Activated CD8-positive, alpha-beta T cell treated with anti-CD3 and anti-CD28 coated beads for 36 hours (primary cell): Measurements from ENCODE around the gene CRHR2. TPM values are rescaled to one million over a fixed set of nuclear protein-coding genes. Genes with fewer than 3 reads are reported as not detected.

Experiments
- ATAC-seq: fragments of 200-7000 bp; cut with Tn5 transposase; one replicate; pipeline ENCODE4 v1.10.0; 2021; ENCODE audit warnings: mild to moderate bottlenecking, moderate library complexity
- CTCF ChIA-PET: fragments of 350-600 bp; sonication (Branson Sonifier 250); formaldehyde crosslinking; loops from one replicate; lab custom pipeline; 2021; ENCODE audit warnings: antibody characterized with exemption; lab: Charles Lee
- POLR2A ChIA-PET: fragments of 350-600 bp; sonication (Branson Sonifier 250); formaldehyde crosslinking; loops from one replicate; lab custom pipeline; 2021; ENCODE audit warnings: antibody characterized with exemption; lab: Charles Lee
- DNase-seq: peaks from one replicate; pipeline ENCODE4 v3.0.0-alpha.2; 2020
- H3K27ac Mint-ChIP-seq: one replicate; pipeline ENCODE4 v1.8.0; 2021; ENCODE audit warnings: mild to moderate bottlenecking, mixed read lengths
- H3K27me3 Mint-ChIP-seq: one replicate; pipeline ENCODE4 v1.8.0; 2021; ENCODE audit warnings: mixed read lengths
- H3K36me3 Mint-ChIP-seq: one replicate; pipeline ENCODE4 v1.8.0; 2021; ENCODE audit warnings: low read depth, mixed read lengths
- H3K4me1 Mint-ChIP-seq: one replicate; pipeline ENCODE4 v1.8.0; 2021; ENCODE audit warnings: low read depth, mixed read lengths
- H3K4me3 Mint-ChIP-seq: one replicate; pipeline ENCODE4 v1.8.0; 2021; ENCODE audit warnings: mild to moderate bottlenecking, moderate library complexity, mixed read lengths
- H3K9me3 Mint-ChIP-seq: one replicate; pipeline ENCODE4 v1.8.0; 2021; ENCODE audit warnings: mixed read lengths
- intact Hi-C: fragments of 100-400 bp; cut with micrococcal nuclease; formaldehyde crosslinking; loops from one replicate; pipeline ENCODE4 v1.10.0; 2022
- total RNA-seq, 2 experiments: library from RNA; stranded (reverse); gene quantifications; one replicate each; pipeline ENCODE4 v1.2.3, GENCODE V29; 2021
- TF ChIP-seq, protein P1 (sequence below): fragments of 200-600 bp; IDR thresholded peaks from one replicate; pipeline ENCODE4 v1.8.0; 2022; ENCODE audit warnings: antibody characterized with exemption, mild to moderate bottlenecking

CRHR2 gene
- total RNA-seq, 2 experiments from 2014 or later = not detected

DNA sequence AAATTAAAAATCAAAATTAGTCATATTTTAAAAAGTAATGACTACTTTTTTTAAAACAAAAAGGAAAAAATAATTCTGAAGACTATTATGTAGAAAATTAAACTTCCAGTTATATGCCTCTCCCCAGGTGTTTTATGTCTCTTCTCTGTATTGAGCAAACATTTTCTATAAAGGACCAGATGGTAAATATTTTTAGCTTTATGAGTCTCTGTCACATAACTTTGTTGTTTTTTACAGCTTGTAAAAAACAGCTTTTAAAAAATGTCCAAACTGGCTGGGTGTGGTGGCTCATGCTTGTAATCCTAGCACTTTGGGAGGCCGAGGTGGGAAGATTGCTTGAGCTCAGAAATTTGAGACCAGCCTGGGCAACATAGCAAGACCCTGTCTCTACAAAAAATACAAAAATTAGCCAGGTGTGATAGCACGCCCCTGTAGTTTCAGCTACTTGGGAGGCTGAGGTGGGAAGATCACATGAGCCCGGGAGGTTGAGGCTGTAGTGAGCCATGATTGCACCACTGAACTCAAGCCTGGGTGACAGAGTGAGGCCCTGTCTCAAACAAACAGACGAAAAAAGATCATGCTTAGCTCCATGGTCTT, 64.1 kb downstream of the CRHR2 start:
- DNase-seq (no peak), ATAC-seq (no peak)
- ChIA-PET POLR2A (interaction anchor here (1.3 to 2.0 kb wide), 2 partner anchors 12 to 15 kb away, joined by 6 to 7 read pairs; no protein-coding TSS in a partner anchor), CTCF (interaction anchor here (1.1 to 2.6 kb wide), 5 partner anchors 17 to 122 kb away, joined by 3 to 13 read pairs (median 3); no protein-coding TSS in a partner anchor)
- intact Hi-C loops = no loop called here
- Mint-ChIP-seq H3K4me3 (no peak overlapping the region), H3K9me3 (no peaks in the 10 kb centered on the region), H3K27ac (peak overlapping the region; percentile 20), H3K36me3 (peaks cover 69% of the 10 kb centered on the region), H3K4me1 (peaks cover 14% of the 10 kb centered on the region), H3K27me3 (no peaks in the 10 kb centered on the region)
- TF ChIP-seq, protein P1, sequence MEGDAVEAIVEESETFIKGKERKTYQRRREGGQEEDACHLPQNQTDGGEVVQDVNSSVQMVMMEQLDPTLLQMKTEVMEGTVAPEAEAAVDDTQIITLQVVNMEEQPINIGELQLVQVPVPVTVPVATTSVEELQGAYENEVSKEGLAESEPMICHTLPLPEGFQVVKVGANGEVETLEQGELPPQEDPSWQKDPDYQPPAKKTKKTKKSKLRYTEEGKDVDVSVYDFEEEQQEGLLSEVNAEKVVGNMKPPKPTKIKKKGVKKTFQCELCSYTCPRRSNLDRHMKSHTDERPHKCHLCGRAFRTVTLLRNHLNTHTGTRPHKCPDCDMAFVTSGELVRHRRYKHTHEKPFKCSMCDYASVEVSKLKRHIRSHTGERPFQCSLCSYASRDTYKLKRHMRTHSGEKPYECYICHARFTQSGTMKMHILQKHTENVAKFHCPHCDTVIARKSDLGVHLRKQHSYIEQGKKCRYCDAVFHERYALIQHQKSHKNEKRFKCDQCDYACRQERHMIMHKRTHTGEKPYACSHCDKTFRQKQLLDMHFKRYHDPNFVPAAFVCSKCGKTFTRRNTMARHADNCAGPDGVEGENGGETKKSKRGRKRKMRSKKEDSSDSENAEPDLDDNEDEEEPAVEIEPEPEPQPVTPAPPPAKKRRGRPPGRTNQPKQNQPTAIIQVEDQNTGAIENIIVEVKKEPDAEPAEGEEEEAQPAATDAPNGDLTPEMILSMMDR = no peak

DNA sequence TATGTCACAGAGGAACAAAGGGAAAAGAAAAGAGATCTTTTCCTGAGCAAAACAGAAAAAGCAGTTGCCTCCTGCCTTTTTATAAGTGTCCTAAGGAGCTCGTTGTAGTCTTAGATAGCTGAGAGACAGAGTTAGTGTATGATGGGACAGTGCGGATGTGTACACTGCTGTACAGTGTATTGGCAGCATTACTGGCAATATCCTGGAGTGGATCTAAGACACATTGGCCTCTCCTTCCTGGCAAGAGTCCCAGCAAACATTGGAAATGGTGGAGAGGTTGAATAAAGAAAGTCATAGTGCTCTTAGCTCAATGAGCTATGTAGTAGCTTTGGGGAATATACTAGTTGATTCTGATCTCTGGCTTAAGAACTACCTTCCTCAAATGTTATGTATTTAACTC, 64.9 kb downstream of the CRHR2 start:
- intact Hi-C loops = no loop called here

DNA sequence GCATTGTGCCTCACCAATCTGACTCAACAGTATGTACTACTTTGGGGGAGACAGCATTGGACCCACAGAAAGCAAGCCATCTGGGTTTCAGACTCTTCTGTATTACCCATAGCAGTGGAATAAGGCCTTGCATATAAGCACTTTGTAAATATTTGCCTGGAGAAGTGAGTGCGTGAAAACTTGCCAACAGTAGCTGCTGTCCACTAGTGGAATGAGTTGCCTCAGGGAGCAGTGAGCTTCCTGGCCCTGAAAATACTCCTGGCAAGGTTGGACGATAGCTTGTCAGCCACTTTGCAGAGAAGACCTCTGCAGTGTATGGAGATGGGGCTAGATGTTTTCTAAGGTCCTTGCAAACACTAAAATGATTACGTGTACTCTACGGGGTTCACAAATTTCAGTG, 65.9 kb downstream of the CRHR2 start:
- H3K4me1 Mint-ChIP-seq = peaks cover 30% of the 10 kb centered on the region
- peaks cover 74% of the 10 kb centered on the region for H3K36me3 Mint-ChIP-seq
- DNase-seq (no peak), ATAC-seq (no peak)
- no peaks in the 10 kb centered on the region for H3K27me3 Mint-ChIP-seq
- peak overlapping the region; percentile 52 for H3K27ac Mint-ChIP-seq
- CTCF ChIA-PET = no interaction called here
- intact Hi-C loops = no loop called here
- TF ChIP-seq, protein P1 = no peak
- H3K9me3 Mint-ChIP-seq = no peaks in the 10 kb centered on the region
- POLR2A ChIA-PET = no interaction called here
- no peak overlapping the region for H3K4me3 Mint-ChIP-seq

More for the DNA sequence above, 64.9 kb downstream of the CRHR2 start:
- Mint-ChIP-seq H3K4me3 (no peak overlapping the region), H3K36me3 (peaks cover 77% of the 10 kb centered on the region), H3K9me3 (no peaks in the 10 kb centered on the region), H3K4me1 (peaks cover 22% of the 10 kb centered on the region), H3K27ac (no peak overlapping the region), H3K27me3 (no peaks in the 10 kb centered on the region)
- TF ChIP-seq, protein P1 = no peak
- ChIA-PET CTCF (interaction anchor here (1.1 to 1.5 kb wide), 4 partner anchors 18 to 68 kb away, joined by 3 read pairs; no protein-coding TSS in a partner anchor), POLR2A (interaction anchor here (0.6 to 2.0 kb wide), 2 partner anchors 11 to 81 kb away, joined by 3 to 7 read pairs; no protein-coding TSS in a partner anchor)
- no peak for DNase-seq
- ATAC-seq = no peak

DNA sequence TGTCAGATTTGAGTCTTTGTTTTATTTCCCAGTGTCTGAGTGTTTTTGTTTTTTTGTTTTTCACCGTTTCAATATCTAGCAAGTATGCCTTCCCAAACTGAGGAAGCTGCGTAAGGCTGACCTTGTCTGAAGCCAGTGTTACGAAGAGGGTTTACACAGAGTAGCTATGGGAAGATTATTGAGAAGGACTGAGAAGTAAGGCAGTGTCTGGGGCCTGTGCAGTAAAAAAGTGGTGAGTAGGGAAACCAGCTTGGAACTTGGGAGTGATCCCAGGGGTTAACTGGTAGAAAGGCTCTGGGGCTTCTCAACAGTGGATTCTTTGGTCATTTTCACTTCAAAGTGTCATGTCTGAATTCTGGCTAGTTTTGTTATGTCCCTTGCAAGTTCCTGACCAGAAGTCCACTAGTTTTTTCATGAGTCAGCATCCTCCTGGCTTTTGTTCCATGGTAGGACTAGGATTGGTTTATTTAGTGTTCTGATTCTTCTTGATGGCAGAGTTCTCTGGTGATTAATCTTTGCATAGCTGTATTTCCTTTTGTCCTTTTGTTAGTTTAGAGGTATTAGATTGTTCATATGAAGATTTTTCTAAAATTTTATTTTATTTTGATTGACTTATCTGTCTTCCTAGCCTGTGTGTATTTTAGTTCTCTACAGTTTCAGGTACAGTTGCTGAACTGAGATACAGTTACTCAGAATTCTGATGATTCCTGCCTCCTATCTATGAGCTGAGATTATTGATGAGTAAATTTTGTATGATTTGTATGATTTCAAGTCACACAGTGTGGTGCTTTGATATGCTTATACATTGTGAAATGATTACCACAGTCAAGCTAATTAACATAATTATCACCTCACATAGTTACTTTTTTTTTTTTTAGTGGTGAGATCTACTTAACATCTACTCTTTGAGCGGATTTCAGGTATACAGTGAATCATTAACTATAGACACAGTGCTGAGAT, 68.6 kb downstream of the CRHR2 start:
- DNase-seq = no peak
- Mint-ChIP-seq H3K9me3 (no peaks in the 10 kb centered on the region), H3K4me3 (no peak overlapping the region), H3K4me1 (peaks cover 39% of the 10 kb centered on the region), H3K27me3 (no peaks in the 10 kb centered on the region), H3K36me3 (peaks cover 80% of the 10 kb centered on the region), H3K27ac (peak overlapping the region; percentile 69)
- intact Hi-C loops = no loop called here
- POLR2A ChIA-PET = interaction anchor here (1.0 to 3.1 kb wide), 8 partner anchors 9 to 33 kb away, joined by 3 to 14 read pairs (median 4); no protein-coding TSS in a partner anchor
- CTCF ChIA-PET = interaction anchor here (0.7 to 1.7 kb wide), 4 partner anchors 14 to 127 kb away, joined by 3 to 5 read pairs (median 4); no protein-coding TSS in a partner anchor
- TF ChIP-seq, protein P1 = no peak
- ATAC-seq = no peak
